ENCODE results near the gene MYPOP. TPM values are rescaled to one million over a fixed set of nuclear protein-coding genes. Genes with fewer than 3 reads are reported as not detected.

Gene MYPOP
- total and polyA plus RNA-seq, 2 of the 13 experiments (the other 11 are each of a cell fraction or from before 2014, with no cell fraction given): 2.3 to 2.7 TPM

GRCh38 chr19:45874620-45874966 lies 27.8 kb downstream of the MYPOP start (continued):
- TF ChIP-seq EP300 (IDR thresholded peaks at IDR 0.05; ENCODE audit: low read depth in 2 of 2, low read length in 2 of 2) (no peak), EP300 (CRISPR knock-in tag; IDR thresholded peaks at IDR 0.05; ENCODE audit: borderline replicate concordance) (0 out of 2 replicates have a peak, but pooled peaks have one; percentile 43), FOXP1 (IDR thresholded peaks at IDR 0.05) (no peak), FOXP1 (CRISPR knock-in tag; IDR thresholded peaks at IDR 0.05) (peak; percentile 57; the same call in 1 of the 2 replicates), THAP11 (CRISPR knock-in tag; IDR thresholded peaks at IDR 0.05) (0 out of 2 replicates have a peak, but pooled peaks have one; percentile 31), REPIN1 (CRISPR knock-in tag; IDR thresholded peaks at IDR 0.05; ENCODE audit: borderline replicate concordance, low read depth) (peak; percentile 54; the same call in 1 of the 2 replicates), ELF1 (CRISPR knock-in tag; IDR thresholded peaks at IDR 0.05) (no peak), ZNF678 (CRISPR knock-in tag; IDR thresholded peaks at IDR 0.05) (no peak), FOXA3 (CRISPR knock-in tag; IDR thresholded peaks at IDR 0.05) (peak; percentile 42), FOXA1 (IDR thresholded peaks at IDR 0.05) (no peak), FOXA1 (CRISPR knock-in tag; IDR thresholded peaks at IDR 0.05) (peak; percentile 72), SOX13 (IDR thresholded peaks at IDR 0.05) (no peak), SOX13 (CRISPR knock-in tag; conservative IDR thresholded peaks at IDR 0.05 in 1 of 2, IDR thresholded peaks at IDR 0.05 in 1 of 2) (peak in 1 of 2 experiments; percentile 61; a peak in 2 of 4 replicates), ZNF430 (CRISPR knock-in tag; IDR thresholded peaks at IDR 0.05) (0 out of 2 replicates have a peak, but pooled peaks have one; percentile 25), SOX6 (IDR thresholded peaks at IDR 0.05) (no peak), SOX6 (CRISPR knock-in tag; IDR thresholded peaks at IDR 0.05) (peak; percentile 10; the same call in 1 of the 2 replicates), ZC3H4 (CRISPR knock-in tag; IDR thresholded peaks at IDR 0.05; ENCODE audit: borderline replicate concordance) (peak; percentile 72; the same call in 1 of the 2 replicates), DRAP1 (CRISPR knock-in tag; IDR thresholded peaks at IDR 0.05) (no peak), PATZ1 (CRISPR knock-in tag; IDR thresholded peaks at IDR 0.05) (peak; percentile 20; the same call in 1 of the 2 replicates), ZBED4 (CRISPR knock-in tag; IDR thresholded peaks at IDR 0.05; ENCODE audit: borderline replicate concordance) (no peak)
